ENCODE results near the gene AP3S1.

Gene AP3S1

GRCh38 chr5:115825948-115826347 is 15.8 kb upstream of the AP3S1 start:
- no peak for DNase-seq

- DNase-seq: no peak
Measured at GRCh38 chr5:115829913-115830312, 11.8 kb upstream of the AP3S1 start.

- peak in 1 of 2 experiments; percentile 25 for DNase-seq
Measured at GRCh38 chr5:115831163-115831768, 10.5 kb upstream of the AP3S1 start.

GRCh38 chr5:115835481-115835880 is 6.3 kb upstream of the AP3S1 start:
- no peak for DNase-seq

GRCh38 chr5:115838885-115839518 is 2.7 kb upstream of the AP3S1 start:
- peak in 1 of 2 experiments; percentile 49 for DNase-seq

GRCh38 chr5:115840873-115841272 is 862 bp upstream of the AP3S1 start:
- DNase-seq: no peak

- DNase-seq: peak in 1 of 2 experiments; percentile 84
Measured at GRCh38 chr5:115842089-115842935, 577 bp downstream of the AP3S1 start.

- DNase-seq: peak in 1 of 2 experiments; percentile 3
Measured at GRCh38 chr5:115842952-115843351, 1.2 kb downstream of the AP3S1 start.

- DNase-seq: no peak
Measured at GRCh38 chr5:115843444-115844130, 1.9 kb downstream of the AP3S1 start.

GRCh38 chr5:115844321-115844817 is 2.6 kb downstream of the AP3S1 start:
- DNase-seq: no peak

- no peak for DNase-seq
Measured at GRCh38 chr5:115847290-115847689, 5.6 kb downstream of the AP3S1 start.

- no peak for DNase-seq
Measured at GRCh38 chr5:115849258-115849798, 7.6 kb downstream of the AP3S1 start.

- peak in 1 of 2 experiments; percentile 27 for DNase-seq
Measured at GRCh38 chr5:115850744-115851416, 9.1 kb downstream of the AP3S1 start.

GRCh38 chr5:115854139-115854538 is 12.4 kb downstream of the AP3S1 start:
- DNase-seq: no peak

GRCh38 chr5:115855959-115856358 is 14.2 kb downstream of the AP3S1 start:
- DNase-seq: no peak

GRCh38 chr5:115857057-115857479 is 15.3 kb downstream of the AP3S1 start:
- no peak for DNase-seq

GRCh38 chr5:115857626-115858349 is 16.1 kb downstream of the AP3S1 start:
- DNase-seq: no peak

- DNase-seq: no peak
Measured at GRCh38 chr5:115858396-115858795, 16.7 kb downstream of the AP3S1 start.

- DNase-seq: no peak
Measured at GRCh38 chr5:115859378-115859777, 17.6 kb downstream of the AP3S1 start.

- no peak for DNase-seq
Measured at GRCh38 chr5:115869256-115869795, 27.6 kb downstream of the AP3S1 start.

- DNase-seq: no peak
Measured at GRCh38 chr5:115872447-115872846, 30.7 kb downstream of the AP3S1 start.

All from NCI-H526 (cell line).